ENCODE measurements around the gene FAM177B. TPM values are rescaled to one million over a fixed set of nuclear protein-coding genes. Genes with fewer than 3 reads are reported as not detected.

FAM177B gene
- polyA plus RNA-seq (ENCODE audit: insufficient read length in 4 of 4), result under 1 TPM; 0.13 to 0.27 (median 0.23) TPM

- DNase-seq (ENCODE audit: low read depth in 4 of 4, low spot score in 3 of 4), result no peak
Observed at GRCh38 chr1:222736972-222737371, at the start of gene FAM177B. Gene FAM177B (plus strand): TSS chr1:222737202. CDS start chr1:222746546, 9,344 bp downstream.

GRCh38 chr1:222691016-222691415, 46.0 kb upstream of the FAM177B start:
- no peak for DNase-seq (ENCODE audit: low read depth in 4 of 4, low spot score in 3 of 4)

- no peak for DNase-seq (ENCODE audit: low read depth in 4 of 4, low spot score in 3 of 4)
Observed at GRCh38 chr1:222694927-222695326, 42.1 kb upstream of the FAM177B start.

GRCh38 chr1:222696741-222697140, 40.3 kb upstream of the FAM177B start:
- DNase-seq (ENCODE audit: low read depth in 4 of 4, low spot score in 3 of 4), result no peak

GRCh38 chr1:222697203-222697602, 39.8 kb upstream of the FAM177B start:
- no peak for DNase-seq (ENCODE audit: low read depth in 4 of 4, low spot score in 3 of 4)

- no peak for DNase-seq (ENCODE audit: low read depth in 4 of 4, low spot score in 3 of 4)
Observed at GRCh38 chr1:222697826-222698225, 39.2 kb upstream of the FAM177B start.

- no peak for DNase-seq (ENCODE audit: low read depth in 4 of 4, low spot score in 3 of 4)
Observed at GRCh38 chr1:222702210-222702609, 34.8 kb upstream of the FAM177B start.

GRCh38 chr1:222704260-222704659, 32.7 kb upstream of the FAM177B start:
- DNase-seq (ENCODE audit: low read depth in 4 of 4, low spot score in 3 of 4), result no peak

- no peak for DNase-seq (ENCODE audit: low read depth in 4 of 4, low spot score in 3 of 4)
Observed at GRCh38 chr1:222706815-222707214, 30.2 kb upstream of the FAM177B start.

GRCh38 chr1:222709700-222710153, 27.3 kb upstream of the FAM177B start:
- no peak for DNase-seq (ENCODE audit: low read depth in 4 of 4, low spot score in 3 of 4)

- DNase-seq (ENCODE audit: low read depth in 4 of 4, low spot score in 3 of 4), result peak; percentile 22 to 46 (median 42)
Observed at GRCh38 chr1:222711319-222712252, 25.4 kb upstream of the FAM177B start.

GRCh38 chr1:222712253-222713090, 24.5 kb upstream of the FAM177B start, which contains the start of the genes AIDA and BROX:
Gene AIDA (minus strand): TSS chr1:222712491. CDS start chr1:222712317, 174 bp downstream.
Gene BROX (plus strand): TSS chr1:222712564. CDS start chr1:222715700, 3,136 bp downstream.
- peak; percentile 76 to 79 (median 78) for DNase-seq (ENCODE audit: low read depth in 4 of 4, low spot score in 3 of 4)

- DNase-seq (ENCODE audit: low read depth in 4 of 4, low spot score in 3 of 4), result peak; percentile 91 to 92 (median 91)
Observed at GRCh38 chr1:222713091-222713961, 23.7 kb upstream of the FAM177B start.

GRCh38 chr1:222716393-222716792, 20.6 kb upstream of the FAM177B start:
- no peak for DNase-seq (ENCODE audit: low read depth in 4 of 4, low spot score in 3 of 4)

GRCh38 chr1:222728746-222729145, 8.3 kb upstream of the FAM177B start:
- no peak for DNase-seq (ENCODE audit: low read depth in 4 of 4, low spot score in 3 of 4)

- DNase-seq (ENCODE audit: low read depth in 4 of 4, low spot score in 3 of 4), result no peak
Observed at GRCh38 chr1:222730866-222731265, 6.1 kb upstream of the FAM177B start.

- no peak for DNase-seq (ENCODE audit: low read depth in 4 of 4, low spot score in 3 of 4)
Observed at GRCh38 chr1:222732216-222733159, 4.5 kb upstream of the FAM177B start.

GRCh38 chr1:222734740-222735139, 2.3 kb upstream of the FAM177B start:
- DNase-seq (ENCODE audit: low read depth in 4 of 4, low spot score in 3 of 4), result no peak

GRCh38 chr1:222736470-222736869, 532 bp upstream of the FAM177B start:
- no peak for DNase-seq (ENCODE audit: low read depth in 4 of 4, low spot score in 3 of 4)

Measured in left renal pelvis (tissue), 4 donors.